ENCODE measurements around the gene EFNA2. TPM values are rescaled to one million over a fixed set of nuclear protein-coding genes. Genes with fewer than 3 reads are reported as not detected.

The EFNA2 gene
- total RNA-seq, 4 donors from 2014 or later: 0.76 TPM; not detected in 3

GRCh38 chr19:1280636-1281568 lies 4.8 kb upstream of the EFNA2 start:
- Histone ChIP-seq H3K4me3 (no peak overlapping the region), H3K9me3 (no peaks in the 10 kb centered on the region), H3K4me1 (peaks cover 0 to 7% of the 10 kb centered on the region in 2 donors), H3K27me3 (peaks cover 10 to 18% of the 10 kb centered on the region in 2 donors), H3K27ac (no peak overlapping the region), H3K36me3 (no peaks in the 10 kb centered on the region)
- intact Hi-C loops (cut with DNase I; ENCODE audit: low total_unique reads): no loop called here
- no peak for DNase-seq
- TF ChIP-seq CTCF (IDR thresholded peaks at IDR 0.05): no peak
- no peak for TF ChIP-seq POLR2A (IDR thresholded peaks at IDR 0.05)

GRCh38 chr19:1281569-1282287 lies 3.9 kb upstream of the EFNA2 start:
- no peak for TF ChIP-seq POLR2A (IDR thresholded peaks at IDR 0.05)
- no peak for TF ChIP-seq CTCF (IDR thresholded peaks at IDR 0.05)
- DNase-seq: no peak
- intact Hi-C loops (cut with DNase I; ENCODE audit: low total_unique reads): no loop called here
- Histone ChIP-seq H3K4me3 (no peak overlapping the region), H3K36me3 (no peaks in the 10 kb centered on the region), H3K27ac (no peak overlapping the region), H3K4me1 (peaks cover 0 to 6% of the 10 kb centered on the region in 2 donors), H3K27me3 (peaks cover 14 to 21% of the 10 kb centered on the region in 2 donors), H3K9me3 (no peaks in the 10 kb centered on the region)

GRCh38 chr19:1282588-1283206 lies 3.0 kb upstream of the EFNA2 start:
- intact Hi-C loops (cut with DNase I; ENCODE audit: low total_unique reads): no loop called here
- TF ChIP-seq CTCF (IDR thresholded peaks at IDR 0.05) (no peak), POLR2A (IDR thresholded peaks at IDR 0.05) (no peak)
- Histone ChIP-seq H3K4me1 (peaks cover 0 to 5% of the 10 kb centered on the region in 2 donors), H3K4me3 (no peak overlapping the region), H3K27ac (no peak overlapping the region), H3K9me3 (no peaks in the 10 kb centered on the region), H3K36me3 (no peaks in the 10 kb centered on the region), H3K27me3 (peaks cover 22 to 28% of the 10 kb centered on the region in 2 donors)
- no peak for DNase-seq

- Histone ChIP-seq H3K36me3 (no peaks in the 10 kb centered on the region), H3K27ac (no peak overlapping the region), H3K4me3 (no peak overlapping the region), H3K9me3 (no peaks in the 10 kb centered on the region), H3K27me3 (peaks cover 22 to 29% of the 10 kb centered on the region in 2 donors), H3K4me1 (peaks cover 0 to 5% of the 10 kb centered on the region in 2 donors)
- no peak for TF ChIP-seq POLR2A (IDR thresholded peaks at IDR 0.05)
- no peak for TF ChIP-seq CTCF (IDR thresholded peaks at IDR 0.05)
- DNase-seq: no peak
- intact Hi-C loops (cut with DNase I; ENCODE audit: low total_unique reads): no loop called here
Observed at GRCh38 chr19:1283207-1283916, 2.3 kb upstream of the EFNA2 start.

Measured in uterus (tissue), 4 donors.